Left ventricle myocardium inferior (tissue), 1 donor: ENCODE data around the gene BHLHE23. TPM values are rescaled to one million over a fixed set of nuclear protein-coding genes. Genes with fewer than 3 reads are reported as not detected.

ENCODE experiments used
- DNase-seq: peaks from one replicate; pipeline ENCODE4 v3.0.0-alpha.2; 2020
- H3K27ac ChIP-seq: fragments of 200-600 bp; replicated peaks from 2 replicates; pipeline ENCODE4 v1.8.0; 2021
- H3K27me3 ChIP-seq: fragments of 200-600 bp; 2 replicates; pipeline ENCODE4 v1.8.0; 2021; ENCODE audit warnings: low read depth
- H3K36me3 ChIP-seq: fragments of 200-600 bp; 2 replicates; pipeline ENCODE4 v1.8.0; 2021
- H3K4me1 ChIP-seq: fragments of 200-600 bp; 2 replicates; pipeline ENCODE4 v1.8.0; 2021
- H3K4me3 ChIP-seq: fragments of 200-600 bp; 2 replicates; pipeline ENCODE4 v1.8.0; 2021; ENCODE audit warnings: mild to moderate bottlenecking, moderate library complexity
- H3K9me3 ChIP-seq: fragments of 200-600 bp; replicated peaks from 2 replicates; pipeline ENCODE4 v1.8.0; 2021
- CTCF ChIP-seq: fragments of 200-600 bp; IDR thresholded peaks from 2 replicates; pipeline ENCODE4 v1.8.0; 2021; ENCODE audit warnings: antibody characterized with exemption, mild to moderate bottlenecking, borderline replicate concordance
- intact Hi-C: fragments of 100-400 bp; cut with micrococcal nuclease; formaldehyde crosslinking; loops from one replicate; pipeline ENCODE4 v1.11.0; 2022
- total RNA-seq: library from RNA; stranded (reverse); fragmentation: NEBNext Ultra II Directional; extraction: Animal tissue kit (Norgen Biotek cat#: 25700); gene quantifications from one replicate; pipeline ENCODE4 v1.2.1, GENCODE V29; 2021
- donor health status: DM: no; HTN: yes; CAD: no; lungs with severe emphysema.

BHLHE23 gene
- total RNA-seq, 1 donor from 2014 or later: not detected

DNA sequence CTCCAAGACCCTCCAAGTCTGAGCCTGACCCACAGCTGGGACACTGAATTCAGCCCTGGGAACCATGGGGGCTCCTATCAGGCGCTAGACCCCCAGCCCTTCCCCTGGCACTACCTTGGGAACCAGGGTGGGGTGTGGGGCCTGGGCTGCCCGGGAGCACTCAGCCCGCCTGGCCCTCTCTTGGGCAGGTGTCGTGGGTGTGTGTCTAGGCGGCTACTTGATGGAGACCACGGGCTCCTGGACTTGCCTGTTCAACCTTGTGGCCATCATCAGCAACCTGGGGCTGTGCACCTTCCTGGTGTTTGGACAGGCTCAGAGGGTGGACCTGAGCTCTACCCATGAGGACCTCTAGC lies 39.6 kb downstream of the BHLHE23 start:
- Histone ChIP-seq H3K36me3 (no peaks in the 10 kb centered on the region), H3K4me1 (peaks cover 4% of the 10 kb centered on the region)
- no peak for DNase-seq

GRCh38 chr20:62966212-62967148 lies 40.3 kb downstream of the BHLHE23 start:
- peaks cover 4% of the 10 kb centered on the region for H3K4me1 ChIP-seq
- no peak overlapping the region for H3K4me3 ChIP-seq
- no peak overlapping the region for H3K27ac ChIP-seq
- H3K9me3 ChIP-seq: no peaks in the 10 kb centered on the region
- TF ChIP-seq CTCF: no peak
- intact Hi-C loops: no loop called here
- H3K27me3 ChIP-seq: peaks cover 40% of the 10 kb centered on the region
- DNase-seq: no peak
- no peaks in the 10 kb centered on the region for H3K36me3 ChIP-seq

More for the DNA sequence above, 39.6 kb downstream of the BHLHE23 start:
- intact Hi-C loops: no loop called here
- Histone ChIP-seq H3K9me3 (no peaks in the 10 kb centered on the region), H3K27me3 (peaks cover 43% of the 10 kb centered on the region), H3K4me3 (no peak overlapping the region), H3K27ac (no peak overlapping the region)
- TF ChIP-seq CTCF: no peak

- TF ChIP-seq CTCF: no peak
- intact Hi-C loops: no loop called here
- DNase-seq: no peak
- peaks cover 4% of the 10 kb centered on the region for H3K4me1 ChIP-seq
- H3K4me3 ChIP-seq: no peak overlapping the region
- no peaks in the 10 kb centered on the region for H3K36me3 ChIP-seq
- H3K27me3 ChIP-seq: peaks cover 29% of the 10 kb centered on the region
- H3K9me3 ChIP-seq: no peaks in the 10 kb centered on the region
- H3K27ac ChIP-seq: no peak overlapping the region
Observed at GRCh38 chr20:62965363-62965771, 41.4 kb downstream of the BHLHE23 start.

DNA sequence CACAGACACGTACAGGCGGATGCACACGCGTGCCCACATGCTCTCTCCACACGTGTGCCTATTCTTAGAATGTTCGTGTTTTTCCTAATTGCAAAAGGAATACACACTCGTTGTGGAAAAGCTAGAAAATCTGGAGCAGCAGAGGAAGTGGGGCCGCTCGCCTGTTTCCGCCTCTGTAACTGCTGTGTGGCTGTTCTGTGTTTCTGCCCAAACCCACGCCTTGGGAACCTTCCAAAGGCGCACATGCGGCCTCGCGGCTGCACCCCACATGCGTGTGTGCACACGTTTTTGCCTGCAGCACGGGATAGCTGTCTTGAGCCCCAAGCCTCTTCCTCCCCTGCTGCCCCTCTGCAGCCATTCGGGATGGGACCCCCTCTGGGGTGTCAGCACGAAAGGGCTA lies 42.1 kb downstream of the BHLHE23 start:
- H3K36me3 ChIP-seq: no peaks in the 10 kb centered on the region
- no peak overlapping the region for H3K27ac ChIP-seq
- H3K4me1 ChIP-seq: peaks cover 4% of the 10 kb centered on the region
- H3K27me3 ChIP-seq: peaks cover 24% of the 10 kb centered on the region
- DNase-seq: no peak
- no peak for TF ChIP-seq CTCF
- H3K9me3 ChIP-seq: no peaks in the 10 kb centered on the region
- no peak overlapping the region for H3K4me3 ChIP-seq
- intact Hi-C loops: no loop called here

- DNase-seq: no peak
- H3K27me3 ChIP-seq: peaks cover 16% of the 10 kb centered on the region
- no peak overlapping the region for H3K27ac ChIP-seq
- TF ChIP-seq CTCF: no peak
- H3K4me3 ChIP-seq: no peak overlapping the region
- no peaks in the 10 kb centered on the region for H3K4me1 ChIP-seq
- H3K9me3 ChIP-seq: no peaks in the 10 kb centered on the region
- no peaks in the 10 kb centered on the region for H3K36me3 ChIP-seq
- intact Hi-C loops: no loop called here
Observed at GRCh38 chr20:62963614-62964397, 43.0 kb downstream of the BHLHE23 start.
